ENCODE measurements around the gene ITSN1.
"Not testable (repeated sequence)": the region's sequence is repeated elsewhere in the genome, so short reads cannot be mapped to it uniquely, and the experiment has no call there.

Gene ITSN1

GRCh38 chr21:33894736-33895288 lies 252.5 kb downstream of the ITSN1 start:
- peak; percentile 68 for DNase-seq (ENCODE audit: low spot score)

DNA sequence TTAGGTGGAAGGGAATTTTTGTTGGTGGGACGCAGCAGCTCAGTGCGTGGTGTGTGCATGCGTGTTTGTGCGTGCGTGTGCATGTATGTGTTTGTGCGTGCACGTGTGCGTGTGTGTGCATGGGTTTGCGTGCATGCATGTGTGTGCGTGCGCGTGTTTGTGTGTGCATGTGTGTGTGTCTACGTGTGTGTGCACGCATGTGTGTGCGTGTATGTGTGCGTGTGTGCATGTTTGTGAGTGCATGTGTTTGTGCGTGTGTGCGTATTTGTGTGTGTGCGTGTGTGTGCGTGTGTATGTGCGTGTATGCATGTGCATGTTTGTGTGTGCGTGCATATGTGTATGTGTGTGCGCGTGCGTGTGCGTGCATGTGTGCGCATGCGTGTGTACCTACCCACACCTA lies 253.1 kb downstream of the ITSN1 start:
- DNase-seq (ENCODE audit: low spot score), result no peak

DNA sequence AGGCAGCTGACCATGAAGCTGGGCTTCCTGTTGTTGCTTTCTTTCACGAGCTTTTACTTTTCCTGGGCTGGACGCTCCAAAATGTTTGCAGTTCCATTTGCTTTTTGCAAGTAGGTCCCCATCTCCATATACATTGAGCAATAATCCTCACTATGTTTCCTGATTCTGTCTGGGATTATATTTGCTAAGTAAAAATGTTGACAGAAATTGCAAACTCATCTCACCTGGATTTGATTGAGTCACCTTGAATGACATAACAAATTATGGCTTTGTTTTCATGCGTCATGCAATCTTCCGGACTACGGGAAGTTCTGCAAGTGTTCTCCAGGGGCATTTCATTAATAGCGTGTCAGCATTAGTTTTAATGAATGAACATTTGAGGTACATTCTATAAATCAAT lies 254.4 kb downstream of the ITSN1 start:
- no peak for DNase-seq (ENCODE audit: low spot score)

DNA sequence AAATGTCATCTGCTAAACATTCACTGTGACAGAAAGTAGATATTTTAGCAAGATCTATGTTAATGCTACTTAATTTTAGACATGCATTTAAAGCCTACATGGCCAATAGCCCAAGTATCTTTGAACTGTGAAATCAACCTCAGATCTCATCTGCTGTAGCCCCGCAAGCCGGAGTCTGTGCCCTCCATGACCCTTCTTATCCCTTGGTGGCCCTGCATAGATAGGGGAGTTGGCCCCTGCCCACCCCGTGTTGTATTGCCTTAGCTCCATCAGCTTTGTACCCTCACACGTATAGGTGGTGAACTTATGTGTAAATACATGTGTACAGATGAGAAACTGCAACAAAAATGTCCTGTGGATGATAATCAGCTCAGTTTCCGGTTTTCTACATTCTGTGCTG lies 254.8 kb downstream of the ITSN1 start:
- no peak for DNase-seq (ENCODE audit: low spot score)

- DNase-seq (ENCODE audit: low spot score), result no peak
Measured at GRCh38 chr21:33897739-33898138, 255.4 kb downstream of the ITSN1 start.

GRCh38 chr21:33898586-33898985 lies 256.3 kb downstream of the ITSN1 start:
- DNase-seq (ENCODE audit: low spot score), result no peak

- DNase-seq (ENCODE audit: low spot score), result no peak
Measured at GRCh38 chr21:33899199-33899598, 256.9 kb downstream of the ITSN1 start.

DNA sequence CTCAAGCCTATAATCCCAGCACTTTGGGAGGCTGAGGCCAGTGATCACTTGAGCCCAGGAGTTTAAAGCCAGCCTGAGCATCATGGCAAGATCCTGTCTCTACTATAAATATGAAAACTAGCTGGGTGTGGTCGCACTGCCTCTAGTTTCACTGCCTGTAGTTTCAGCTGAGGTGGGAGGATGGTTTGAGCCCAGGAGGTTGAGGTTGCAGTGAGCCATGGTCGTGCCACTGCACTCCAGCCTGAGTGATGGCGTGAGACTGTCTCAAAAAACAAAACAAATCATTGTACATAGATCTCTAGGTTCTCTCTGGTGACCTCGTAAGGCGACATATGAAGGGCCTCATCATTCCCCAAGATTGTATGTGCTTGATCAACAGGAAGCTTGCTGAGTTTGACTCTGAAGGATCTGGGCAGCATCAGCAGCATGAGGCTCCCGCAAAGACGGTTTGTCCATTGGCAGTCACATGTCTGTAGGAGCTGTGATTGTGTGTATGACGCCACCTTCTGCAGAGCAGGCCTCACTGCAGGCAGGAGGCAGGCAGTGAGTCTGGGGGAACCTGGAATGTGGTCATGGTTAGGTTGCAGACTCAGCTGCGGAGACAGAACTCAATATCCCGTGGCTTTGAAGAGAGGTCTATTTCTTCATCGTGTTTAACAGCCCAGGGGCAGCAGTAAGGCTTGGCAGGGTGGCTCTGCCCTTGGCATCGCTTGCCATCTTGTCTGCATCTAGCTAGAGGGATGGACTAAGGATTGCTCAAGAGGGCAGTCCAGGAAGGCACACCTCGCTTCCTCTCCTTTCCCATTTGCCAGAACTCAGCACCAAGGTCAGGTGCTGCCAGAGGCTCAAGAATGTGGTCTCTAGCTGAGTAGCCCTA lies 259.3 kb downstream of the ITSN1 start:
- peak; percentile 33 for DNase-seq (ENCODE audit: low spot score)

DNA sequence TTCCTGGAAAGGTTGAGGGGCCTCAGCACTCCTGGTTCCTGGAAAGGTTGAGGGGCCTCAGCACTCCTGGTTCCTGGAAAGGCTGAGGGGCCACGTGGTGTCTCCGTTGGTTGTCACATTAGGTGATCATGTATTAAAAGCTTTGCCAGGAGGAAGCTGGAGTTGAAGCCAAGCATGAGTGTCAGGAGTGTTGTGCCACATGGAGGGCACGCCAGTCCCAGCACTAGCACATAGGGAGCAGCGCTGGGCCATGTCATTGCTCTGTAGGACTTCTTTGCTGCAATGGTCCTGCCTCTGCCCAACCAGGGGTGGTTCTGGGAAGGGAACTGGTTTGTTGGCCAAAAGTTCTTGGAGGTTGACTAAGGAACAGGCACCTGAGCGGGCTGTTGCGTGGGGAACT lies 260.0 kb downstream of the ITSN1 start:
- no peak for DNase-seq (ENCODE audit: low spot score)

DNA sequence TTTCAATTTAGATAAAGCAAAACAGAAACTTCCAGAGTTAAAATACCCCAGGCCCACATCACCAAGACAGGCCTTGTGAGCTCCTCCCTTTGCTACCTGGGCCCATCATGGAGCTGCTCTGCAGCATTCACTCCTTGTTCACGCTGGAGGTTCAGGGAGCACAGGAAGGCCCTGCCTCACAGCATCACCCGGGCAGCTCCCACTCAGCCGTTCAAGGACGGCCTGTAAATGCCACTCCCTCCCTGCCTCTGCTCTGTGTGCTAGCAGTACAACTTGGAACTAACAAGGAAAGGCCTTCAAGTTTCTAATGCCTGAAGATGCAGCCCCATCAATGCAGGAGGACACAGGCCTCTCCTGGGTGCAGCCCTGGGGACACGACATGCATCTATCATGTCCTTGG lies 261.7 kb downstream of the ITSN1 start:
- DNase-seq (ENCODE audit: low spot score), result no peak

- no peak for DNase-seq (ENCODE audit: low spot score)
Measured at GRCh38 chr21:33908760-33909159, 266.5 kb downstream of the ITSN1 start.

- no peak for DNase-seq (ENCODE audit: low spot score)
Measured at GRCh38 chr21:33909756-33910155, 267.5 kb downstream of the ITSN1 start.

GRCh38 chr21:33914188-33914587 lies 271.9 kb downstream of the ITSN1 start:
- no peak for DNase-seq (ENCODE audit: low spot score)

DNA sequence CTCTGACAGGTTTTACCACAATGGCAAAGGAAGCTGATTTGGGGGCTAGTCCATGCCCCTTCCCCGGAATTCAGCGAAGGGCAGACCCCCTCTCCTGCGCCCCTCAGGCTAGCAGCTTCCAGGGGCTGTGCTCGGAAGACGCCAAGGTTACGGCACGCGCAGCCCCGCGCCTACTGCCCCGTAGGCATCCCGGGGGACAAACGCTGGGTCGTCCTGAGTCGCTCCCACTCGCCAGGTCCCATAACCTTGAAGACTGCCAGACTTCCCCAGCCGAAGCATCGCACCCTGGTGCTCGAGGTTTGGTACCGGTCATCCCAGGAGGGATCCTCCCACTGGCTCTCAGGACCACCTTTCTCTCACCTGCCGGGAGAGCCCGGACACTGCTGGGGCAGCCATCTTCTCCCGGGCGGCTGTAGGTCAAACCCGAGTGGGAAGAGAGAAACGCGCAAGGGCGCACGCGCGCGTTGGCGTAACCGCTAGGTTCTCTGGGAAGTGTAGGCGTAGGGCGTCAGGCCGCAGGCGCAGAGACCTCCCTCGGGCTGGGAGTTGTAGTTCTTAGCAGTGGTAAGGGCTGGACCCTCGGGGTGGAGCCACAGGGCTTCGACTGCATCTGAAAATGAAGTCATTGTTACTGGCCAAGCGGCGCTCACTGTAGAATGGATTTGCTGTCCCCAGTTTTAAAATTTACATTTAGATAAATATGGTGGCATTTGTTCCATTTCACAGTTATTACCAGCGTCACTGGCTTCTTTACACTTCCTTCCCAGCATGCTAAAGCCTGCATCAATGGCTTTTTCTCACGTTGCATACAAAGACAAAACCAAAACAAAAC lies 273.3 kb downstream of the ITSN1 start, which contains the start of gene ATP5PO:
Gene ATP5PO, minus strand, starts transcription at position 437 of the 832 bp plus-strand sequence. Its CDS starts 41 bp downstream, at position 396.
- peak; percentile 98 for DNase-seq (ENCODE audit: low spot score)

DNA sequence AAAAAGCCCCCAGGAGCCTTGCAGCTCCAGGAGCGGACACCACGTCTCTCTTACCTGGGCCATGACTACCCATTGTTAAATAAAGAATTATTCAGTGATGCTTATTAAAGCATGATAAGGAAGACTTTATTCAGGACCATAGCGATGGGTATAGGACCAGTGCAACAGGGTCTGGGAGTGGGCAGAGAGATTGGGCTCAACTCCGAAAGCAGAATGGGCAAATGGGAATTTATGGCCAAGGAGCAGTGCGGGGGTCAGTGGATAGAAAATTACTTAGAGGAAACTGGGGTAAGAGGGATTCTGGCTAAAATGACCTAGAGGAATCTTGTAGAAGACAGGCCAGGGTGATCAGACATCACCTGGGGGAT lies 273.9 kb downstream of the ITSN1 start:
- no peak for DNase-seq (ENCODE audit: low spot score)

DNA sequence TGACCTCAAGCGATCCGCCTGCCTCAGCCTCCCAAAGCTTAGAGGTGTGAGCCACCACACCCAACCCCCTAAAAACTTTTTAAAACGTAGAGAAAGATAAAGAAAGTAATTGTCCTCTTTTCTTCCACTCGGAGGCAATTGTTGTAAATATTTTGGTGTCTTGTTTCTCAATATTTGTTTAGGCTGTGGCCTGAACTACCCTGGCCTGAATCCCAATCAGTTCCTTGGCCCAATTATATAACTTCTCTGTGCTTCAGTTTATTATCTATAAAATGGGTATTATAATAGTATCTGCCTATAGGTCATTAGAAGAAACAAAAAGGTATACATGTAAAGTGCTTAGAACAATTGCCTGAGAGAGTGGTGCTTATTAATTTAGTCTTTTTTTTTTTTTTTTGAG lies 275.1 kb downstream of the ITSN1 start:
- no peak for DNase-seq (ENCODE audit: low spot score)

GRCh38 chr21:33924079-33924765 lies 281.9 kb downstream of the ITSN1 start:
- peak; percentile 85 for DNase-seq (ENCODE audit: low spot score)

DNA sequence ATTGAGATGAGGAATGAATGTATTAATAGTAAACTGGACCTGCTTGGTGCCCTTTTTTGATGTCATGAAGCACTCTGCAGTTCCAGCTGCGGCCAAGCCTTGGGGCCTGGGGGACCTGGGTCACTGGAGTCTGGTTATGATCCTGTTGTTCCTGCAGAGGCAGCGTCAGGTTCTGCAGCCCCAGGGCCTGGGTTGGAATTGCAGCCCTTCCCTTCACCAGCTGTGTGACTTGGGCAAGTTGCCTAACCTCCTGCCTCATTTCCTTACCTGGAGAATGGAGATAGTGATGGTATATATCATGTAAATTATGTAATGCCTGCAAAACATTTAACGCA lies 282.4 kb downstream of the ITSN1 start:
- peak; percentile 14 for DNase-seq (ENCODE audit: low spot score)

- DNase-seq (ENCODE audit: low spot score), result not testable (repeated sequence)
Measured at GRCh38 chr21:33926248-33926647, 283.9 kb downstream of the ITSN1 start.

DNA sequence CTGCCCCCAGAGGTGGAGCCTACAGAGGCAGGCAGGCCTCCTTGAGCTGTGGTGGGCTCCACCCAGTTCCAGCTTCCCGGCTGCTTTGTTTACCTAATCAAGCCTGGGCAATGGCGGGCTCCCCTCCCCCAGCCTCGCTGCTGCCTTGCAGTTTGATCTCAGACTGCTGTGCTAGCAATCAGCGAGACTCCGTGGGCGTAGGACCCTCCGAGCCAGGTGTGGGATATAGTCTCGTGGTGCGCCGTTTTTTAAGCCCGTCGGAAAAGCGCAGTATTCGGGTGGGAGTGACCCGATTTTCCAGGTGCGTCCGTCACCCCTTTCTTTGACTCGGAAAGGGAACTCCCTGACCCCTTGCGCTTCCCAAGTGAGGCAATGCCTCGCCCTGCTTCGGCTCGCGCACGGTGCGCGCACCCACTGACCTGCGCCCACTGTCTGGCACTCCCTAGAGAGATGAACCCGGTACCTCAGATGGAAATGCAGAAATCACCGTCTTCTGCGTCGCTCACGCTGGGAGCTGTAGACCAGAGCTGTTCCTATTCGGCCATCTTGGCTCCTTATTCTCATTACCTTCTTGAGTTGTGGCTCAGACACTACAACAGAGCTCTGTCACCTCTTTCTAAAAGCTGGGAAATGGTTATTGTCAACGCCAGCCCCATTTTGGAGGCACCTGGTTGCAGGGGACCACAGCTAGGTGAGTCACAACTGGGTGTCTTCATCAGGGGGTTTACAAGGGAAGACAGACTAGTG lies 288.9 kb downstream of the ITSN1 start:
- DNase-seq (ENCODE audit: low spot score), result peak; percentile 65

DNA sequence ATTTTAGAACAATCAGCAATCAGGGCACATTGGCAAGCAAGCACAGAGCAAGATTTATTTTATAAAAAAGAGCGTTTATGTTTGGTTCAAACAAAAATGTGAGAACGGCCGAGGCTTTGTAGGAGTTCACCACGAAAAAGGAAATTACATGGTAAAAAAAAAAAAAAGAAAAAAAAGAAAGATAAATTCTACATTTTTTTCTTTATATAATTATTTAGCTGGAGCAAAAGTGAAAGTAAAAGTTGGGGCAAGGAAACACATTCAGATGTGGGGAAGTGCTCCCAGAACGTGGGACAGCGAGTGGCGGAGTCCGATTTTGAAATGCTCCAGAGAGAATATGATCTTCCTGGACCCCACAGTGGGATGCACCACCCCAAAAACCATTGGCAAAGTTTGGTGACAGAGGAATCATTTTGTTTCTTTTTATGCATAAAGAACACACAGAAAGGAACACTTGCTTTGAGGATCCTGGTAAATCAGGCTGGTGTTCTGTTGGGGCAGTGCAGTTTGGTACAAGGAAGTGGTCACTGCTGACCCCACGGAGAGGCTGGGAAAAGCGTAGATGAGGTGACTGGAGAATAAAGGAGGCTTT lies 289.6 kb downstream of the ITSN1 start:
- peak; percentile 37 for DNase-seq (ENCODE audit: low spot score)

Data from SW480 (cell line).